AG09319 (cell line): ENCODE results near the gene NUP43.
"Not testable (repeated sequence)": the region's sequence is repeated elsewhere in the genome, so short reads cannot be mapped to it uniquely, and the experiment has no call there.

ENCODE experiments used
- DNase-seq: peaks from one replicate; pipeline ENCODE4 v3.0.0-alpha.2; 2010; ENCODE audit warnings: low read depth; ENCODE audit errors: extremely low read depth
- CTCF ChIP-seq: IDR thresholded peaks from 2 replicates; pipeline ENCODE4 v1.5.1; 2011; ENCODE audit warnings: low read depth, mild to moderate bottlenecking, inconsistent platforms, low read length, moderate library complexity

Gene NUP43

GRCh38 chr6:149683256-149683859 is 63.0 kb downstream of the NUP43 start:
- no peak for DNase-seq
- no peak for TF ChIP-seq CTCF

- not testable (repeated sequence) for DNase-seq
Observed at GRCh38 chr6:149681845-149682244, 64.5 kb downstream of the NUP43 start.

- TF ChIP-seq CTCF = no peak
- DNase-seq = no peak
Observed at GRCh38 chr6:149681209-149681608, 65.1 kb downstream of the NUP43 start.

- DNase-seq = no peak
Observed at GRCh38 chr6:149680503-149680902, 65.8 kb downstream of the NUP43 start.

More at GRCh38 chr6:149680503-149680902, 65.8 kb downstream of the NUP43 start:
- no peak for TF ChIP-seq CTCF
